ENCODE measurements around the gene YTHDF1. TPM values are rescaled to one million over a fixed set of nuclear protein-coding genes. Genes with fewer than 3 reads are reported as not detected.

The YTHDF1 gene
- total RNA-seq, 4 donors from 2014 or later = 17.9 to 32.1 (median 29.7) TPM

DNA sequence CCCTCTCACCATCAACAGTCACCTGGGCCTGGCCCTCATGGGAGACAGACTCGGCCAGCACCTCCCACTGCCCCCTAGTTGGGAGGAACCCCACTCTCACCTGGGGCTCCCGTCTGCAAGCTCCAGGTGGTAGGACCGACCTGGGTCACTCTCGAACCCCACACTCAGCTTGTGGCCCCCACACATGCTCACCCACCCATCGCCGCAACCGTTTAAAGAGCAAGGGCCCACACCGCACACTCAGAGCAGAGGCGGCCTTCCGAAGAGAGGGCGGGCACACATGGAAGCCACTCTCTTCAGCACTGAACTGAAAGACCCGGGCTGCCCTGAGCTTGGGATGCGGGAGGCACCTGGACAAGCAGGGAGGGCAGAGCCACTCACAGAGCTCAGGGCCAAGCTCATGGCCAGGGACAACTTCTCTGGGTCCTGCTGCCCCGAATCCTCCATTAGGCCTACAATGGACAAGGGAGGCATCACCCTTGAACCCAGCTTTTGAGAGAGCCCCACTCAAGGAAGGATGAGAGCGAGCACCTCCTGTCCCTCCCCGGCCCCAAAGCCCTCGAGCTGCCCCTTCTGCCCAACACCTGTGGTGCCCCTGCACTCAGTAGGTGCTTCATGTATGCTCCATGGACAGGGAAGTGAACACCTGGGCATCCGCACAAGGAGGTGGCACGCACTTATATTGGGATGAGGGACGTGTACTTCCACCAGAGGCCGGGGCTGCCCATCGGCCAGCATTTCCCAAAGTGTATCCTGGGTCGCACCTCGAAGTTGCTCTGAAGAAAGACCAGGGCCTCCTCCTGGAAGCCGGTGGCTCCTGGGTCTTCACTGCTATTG lies 50.4 kb downstream of the YTHDF1 start:
- WGBS = 92% methylated on average over 20 of the region's 25 CpGs
- no peaks in the 10 kb centered on the region for H3K9me3 ChIP-seq
- H3K27me3 ChIP-seq = peaks cover 0 to 72% (median 0%) of the 10 kb centered on the region in 4 donors
- intact Hi-C loops (cut with DNase I) = no loop called here
- no peaks in the 10 kb centered on the region for H3K36me3 ChIP-seq
- TF ChIP-seq CTCF (IDR thresholded peaks at IDR 0.05) (no peak), POLR2AphosphoS5 (IDR thresholded peaks at IDR 0.05) (no peak), EP300 (IDR thresholded peaks at IDR 0.05) (no peak), POLR2A (IDR thresholded peaks at IDR 0.05; ENCODE audit: low read depth) (no peak)
- no peak for DNase-seq (ENCODE audit: extremely low spot score)
- H3K4me1 ChIP-seq = no peaks in the 10 kb centered on the region
- H3K27ac ChIP-seq (replicated peaks in 1 of 4) = no peak overlapping the region
- no peak overlapping the region for H3K4me3 ChIP-seq

GRCh38 chr20:63164484-63165355 lies 51.2 kb downstream of the YTHDF1 start:
- no peak for TF ChIP-seq CTCF (IDR thresholded peaks at IDR 0.05)
- no peak for TF ChIP-seq EP300 (IDR thresholded peaks at IDR 0.05)
- no peak for TF ChIP-seq POLR2AphosphoS5 (IDR thresholded peaks at IDR 0.05)
- no peak for TF ChIP-seq POLR2A (IDR thresholded peaks at IDR 0.05; ENCODE audit: low read depth)
- no peaks in the 10 kb centered on the region for H3K4me1 ChIP-seq
- peaks cover 0 to 76% (median 0%) of the 10 kb centered on the region in 4 donors for H3K27me3 ChIP-seq
- no peaks in the 10 kb centered on the region for H3K36me3 ChIP-seq
- DNase-seq (ENCODE audit: extremely low spot score) = no peak
- H3K4me3 ChIP-seq = no peak overlapping the region
- WGBS = 69% methylated on average over 17 of the region's 24 CpGs
- intact Hi-C loops (cut with DNase I) = no loop called here
- no peaks in the 10 kb centered on the region for H3K9me3 ChIP-seq
- H3K27ac ChIP-seq (replicated peaks in 1 of 4) = no peak overlapping the region

DNA sequence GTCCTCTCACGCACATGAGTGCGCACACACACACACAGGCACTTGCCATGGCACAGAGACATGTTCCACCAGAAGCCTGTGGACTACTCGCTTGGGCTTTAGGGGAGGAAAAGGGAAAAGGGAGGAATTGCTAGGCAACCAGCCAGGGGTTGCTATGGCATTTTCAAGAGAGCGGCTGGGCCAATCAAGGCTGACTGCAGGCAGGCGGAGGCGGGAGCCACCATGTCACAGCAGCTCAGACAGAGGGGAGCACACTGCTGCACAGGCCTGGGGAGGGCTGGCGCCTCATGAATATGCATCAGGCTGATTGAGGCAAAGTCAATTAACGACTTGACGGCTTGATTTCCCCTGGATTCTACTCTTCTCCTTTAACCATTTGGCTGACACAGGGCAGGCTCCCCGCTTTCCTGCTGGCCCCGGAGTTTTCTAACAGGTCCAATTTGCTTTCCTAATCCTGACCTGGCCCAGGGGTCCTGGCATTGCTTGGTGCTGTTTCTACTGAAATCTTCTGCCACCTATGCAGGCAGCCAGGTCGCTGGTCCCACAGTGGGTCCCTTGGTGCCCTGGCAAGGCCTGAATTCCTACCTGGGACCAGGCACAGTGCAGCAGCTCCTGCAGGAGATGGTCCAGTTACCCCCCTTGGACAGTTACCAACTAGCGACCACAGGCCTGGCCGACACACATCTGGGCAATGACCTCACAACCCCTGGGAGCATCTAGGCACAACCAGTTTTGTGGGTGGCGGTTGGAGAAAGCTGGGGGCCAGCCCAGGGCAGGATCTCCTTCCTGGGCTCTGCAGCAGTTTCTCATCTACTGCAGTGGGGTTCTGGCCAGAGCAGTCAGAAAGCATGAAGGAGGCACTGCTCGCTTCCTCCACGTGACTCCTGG lies 52.1 kb downstream of the YTHDF1 start:
- WGBS = 50% methylated on average over 10 of the region's 17 CpGs
- H3K4me1 ChIP-seq = no peaks in the 10 kb centered on the region
- H3K27ac ChIP-seq (replicated peaks in 1 of 4) = no peak overlapping the region
- DNase-seq (ENCODE audit: extremely low spot score) = no peak
- H3K9me3 ChIP-seq = no peaks in the 10 kb centered on the region
- intact Hi-C loops (cut with DNase I) = no loop called here
- H3K27me3 ChIP-seq = peaks cover 0 to 79% (median 0%) of the 10 kb centered on the region in 4 donors
- TF ChIP-seq EP300 (IDR thresholded peaks at IDR 0.05) = no peak
- no peak for TF ChIP-seq POLR2AphosphoS5 (IDR thresholded peaks at IDR 0.05)
- no peak for TF ChIP-seq POLR2A (IDR thresholded peaks at IDR 0.05; ENCODE audit: low read depth)
- no peak for TF ChIP-seq CTCF (IDR thresholded peaks at IDR 0.05)
- H3K4me3 ChIP-seq = no peak overlapping the region
- H3K36me3 ChIP-seq = no peaks in the 10 kb centered on the region

- H3K27me3 ChIP-seq = peaks cover 0 to 86% (median 0%) of the 10 kb centered on the region in 4 donors
Observed at GRCh38 chr20:63163171-63163570, 52.8 kb downstream of the YTHDF1 start.

More at GRCh38 chr20:63163171-63163570, 52.8 kb downstream of the YTHDF1 start:
- H3K36me3 ChIP-seq = no peaks in the 10 kb centered on the region
- H3K4me1 ChIP-seq = no peaks in the 10 kb centered on the region
- H3K27ac ChIP-seq (replicated peaks in 1 of 4) = no peak overlapping the region
- intact Hi-C loops (cut with DNase I) = no loop called here
- no peaks in the 10 kb centered on the region for H3K9me3 ChIP-seq
- H3K4me3 ChIP-seq = no peak overlapping the region
- WGBS = 83% methylated on average over 2 of the region's 6 CpGs
- no peak for DNase-seq (ENCODE audit: extremely low spot score)
- TF ChIP-seq CTCF (IDR thresholded peaks at IDR 0.05) (no peak), POLR2AphosphoS5 (IDR thresholded peaks at IDR 0.05) (no peak), POLR2A (IDR thresholded peaks at IDR 0.05; ENCODE audit: low read depth) (no peak), EP300 (IDR thresholded peaks at IDR 0.05) (no peak)

All from esophagus muscularis mucosa (tissue), 4 donors.